T-helper 1 cell treated with Interleukin-12 subunit alpha and Interleukin-12 subunit beta and Interleukin-4 antibody, amounts not matched to agents 30 ng/mL and 1 ng/mL, for 36 hours (primary cell): ENCODE results near the gene TACR2. TPM values are rescaled to one million over a fixed set of nuclear protein-coding genes. Genes with fewer than 3 reads are reported as not detected.
"Not testable (repeated sequence)": the region's sequence is repeated elsewhere in the genome, so short reads cannot be mapped to it uniquely, and the experiment has no call there.

Experiments used
- intact Hi-C: fragments of 100-400 bp; cut with micrococcal nuclease; formaldehyde crosslinking; loops from one replicate; pipeline ENCODE4 v1.15.1; 2024
- total RNA-seq: library from RNA; stranded (reverse); gene quantifications from 2 replicates; pipeline ENCODE4 v1.2.3, GENCODE V29; 2022

The TACR2 gene
- total RNA-seq, 1 donor from 2014 or later = not detected

DNA sequence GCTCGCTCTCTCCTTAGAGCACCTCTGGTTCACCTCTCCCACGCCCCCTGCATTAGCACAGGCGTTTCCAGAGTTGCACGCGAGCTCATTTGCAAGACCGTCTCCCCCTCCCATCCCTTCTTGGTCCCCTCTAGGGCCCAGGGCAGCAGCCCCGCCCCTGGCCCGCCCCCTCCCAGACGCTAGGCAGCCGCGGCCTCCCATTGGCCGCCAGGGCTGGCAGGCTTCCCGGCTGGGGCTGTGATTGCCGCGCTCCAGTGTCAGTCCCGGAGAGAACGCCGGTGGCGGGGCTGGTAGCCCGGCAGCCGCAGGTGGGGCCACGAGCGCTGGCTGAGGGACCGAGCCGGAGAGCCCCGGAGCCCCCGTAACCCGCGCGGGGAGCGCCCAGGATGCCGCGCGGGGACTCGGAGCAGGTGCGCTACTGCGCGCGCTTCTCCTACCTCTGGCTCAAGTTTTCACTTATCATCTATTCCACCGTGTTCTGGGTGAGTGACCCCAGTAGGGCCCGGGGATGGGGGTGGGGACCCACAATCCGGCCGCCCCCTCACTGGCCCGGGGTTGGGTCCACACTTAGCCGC lies 34.6 kb upstream of the TACR2 start, which contains the start of gene TSPAN15:
TSPAN15 (plus strand) TSS at position 257 of the 575 bp plus-strand sequence; CDS start at position 387, 130 bp downstream.
- intact Hi-C loops = loop anchor here (1.0 kb wide), 2 partner anchors 24 to 42 kb away; no protein-coding TSS in a partner anchor

DNA sequence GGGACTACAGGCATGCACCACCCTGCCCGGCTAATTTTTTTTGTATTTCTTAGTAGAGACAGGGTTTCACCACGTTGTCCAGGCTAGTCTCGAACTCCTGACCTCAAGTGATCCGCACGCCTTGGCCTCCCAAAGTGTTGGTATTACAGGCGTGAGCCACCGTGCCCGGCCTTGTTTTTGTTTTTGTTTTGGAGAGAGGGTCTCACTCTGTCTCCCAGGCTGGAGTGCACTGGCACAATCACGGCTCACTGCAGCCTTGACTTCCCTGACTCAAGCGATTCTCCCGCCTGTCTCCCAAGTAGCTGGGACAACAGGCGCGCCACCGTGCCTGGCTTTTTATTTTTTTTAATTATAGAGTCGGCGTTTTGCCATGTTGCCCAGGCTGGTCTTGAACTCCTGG lies 33.7 kb upstream of the TACR2 start:
- intact Hi-C loops = not testable (repeated sequence)

DNA sequence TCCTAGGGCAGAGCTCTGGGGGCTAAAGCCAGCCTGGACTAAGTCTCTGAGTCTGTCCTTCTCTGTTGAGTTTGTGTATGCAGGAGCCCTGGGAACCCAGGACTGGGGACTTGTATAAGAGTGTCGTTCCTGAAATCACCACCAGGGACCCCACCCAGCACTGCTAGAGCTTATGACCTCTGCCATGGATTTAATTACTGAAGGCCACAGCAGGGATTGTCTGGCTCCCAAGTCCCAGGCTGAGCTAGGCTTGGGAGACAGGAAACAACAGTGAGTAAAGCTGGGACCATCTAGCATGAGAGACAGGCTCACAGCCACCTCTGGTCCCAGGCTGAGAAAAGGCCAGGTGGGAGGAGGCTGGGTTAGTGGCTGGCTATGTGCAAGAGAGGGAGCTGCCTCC lies 33.1 kb upstream of the TACR2 start:
- intact Hi-C loops = loop anchor here (1.0 kb wide), 1 partner anchor 58 kb away; no protein-coding TSS in a partner anchor

DNA sequence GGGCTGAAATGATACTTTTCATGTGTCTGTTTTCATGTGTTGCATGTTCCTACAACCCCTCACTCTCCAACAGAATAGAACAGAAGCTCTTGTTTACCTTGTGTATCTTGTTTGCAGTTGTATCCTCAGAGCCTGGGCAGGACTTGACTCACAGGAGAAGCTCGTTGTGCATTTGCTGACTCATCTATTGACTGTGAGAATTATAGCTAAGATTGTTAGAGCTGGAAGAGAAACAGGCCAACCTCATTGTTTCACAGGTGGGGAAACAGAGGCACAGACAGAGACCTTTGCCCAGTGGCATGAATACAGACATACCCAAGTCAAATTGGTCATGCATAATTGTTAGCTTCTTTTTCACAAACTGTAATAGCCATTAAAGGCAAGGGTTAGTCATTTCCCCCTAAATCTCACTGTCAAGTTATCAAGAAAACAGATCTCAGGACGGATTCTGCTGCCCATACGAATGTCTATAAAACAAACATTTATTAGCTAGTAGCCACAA lies 30.0 kb upstream of the TACR2 start:
- intact Hi-C loops = no loop called here

DNA sequence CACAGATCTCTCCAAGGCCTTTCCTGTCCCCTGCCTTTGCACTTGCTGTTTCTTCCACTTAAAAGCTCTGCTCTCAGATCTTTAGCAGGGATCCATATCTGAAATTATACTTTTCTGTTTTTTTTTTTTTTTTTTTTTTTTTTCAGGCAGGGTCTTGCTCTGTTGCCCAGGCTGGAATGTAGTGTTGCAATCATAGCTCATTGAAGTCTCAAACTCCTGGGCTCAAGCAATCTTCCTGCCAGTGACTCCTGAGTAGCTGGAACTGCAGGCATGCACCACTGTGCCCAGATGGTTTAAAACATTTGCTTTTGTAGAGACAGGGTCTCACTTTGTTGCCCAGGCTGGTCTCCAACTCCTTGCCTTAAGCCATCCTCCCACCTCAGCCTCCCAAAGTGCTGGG lies 29.5 kb upstream of the TACR2 start:
- intact Hi-C loops = no loop called here

DNA sequence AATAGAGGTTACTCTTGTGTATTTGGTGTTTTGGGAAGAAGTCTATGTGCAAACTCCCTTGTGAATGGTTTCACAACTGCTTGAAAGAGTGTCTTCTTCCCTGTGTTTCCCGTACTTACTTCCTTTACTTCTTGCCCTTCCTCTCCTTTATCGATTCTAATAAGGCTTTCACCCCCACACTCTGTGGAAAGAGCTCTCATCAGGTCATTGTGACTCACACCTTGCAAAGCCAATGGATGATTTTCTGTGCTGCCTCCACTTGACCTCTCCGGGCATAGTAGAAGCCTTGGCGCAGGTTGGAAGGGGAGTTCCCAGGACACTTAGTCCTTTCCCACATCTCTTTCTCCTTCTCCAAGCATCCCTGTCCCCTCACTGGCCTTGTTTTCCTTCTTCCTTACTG lies 28.3 kb upstream of the TACR2 start:
- intact Hi-C loops = no loop called here

DNA sequence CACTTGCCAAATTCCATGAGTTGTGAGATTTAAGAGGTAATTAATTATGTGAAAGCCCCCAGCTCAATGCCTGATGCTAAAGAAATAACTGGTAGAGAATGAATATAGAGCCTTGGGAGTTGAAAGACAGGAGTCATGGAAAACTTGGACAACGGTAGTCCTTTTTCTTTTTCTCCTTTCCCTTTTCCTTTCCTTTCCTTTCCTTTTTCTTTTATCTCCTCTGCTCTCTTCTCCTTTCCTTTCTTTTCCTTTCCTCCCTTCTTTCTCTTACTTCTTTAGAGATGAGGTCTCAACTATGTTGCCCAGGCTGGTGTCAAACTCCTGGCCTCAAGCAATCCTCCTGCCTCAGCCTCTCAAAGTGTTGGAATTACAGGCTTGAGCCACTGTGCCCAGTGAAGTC lies 26.6 kb upstream of the TACR2 start:
- intact Hi-C loops = no loop called here

DNA sequence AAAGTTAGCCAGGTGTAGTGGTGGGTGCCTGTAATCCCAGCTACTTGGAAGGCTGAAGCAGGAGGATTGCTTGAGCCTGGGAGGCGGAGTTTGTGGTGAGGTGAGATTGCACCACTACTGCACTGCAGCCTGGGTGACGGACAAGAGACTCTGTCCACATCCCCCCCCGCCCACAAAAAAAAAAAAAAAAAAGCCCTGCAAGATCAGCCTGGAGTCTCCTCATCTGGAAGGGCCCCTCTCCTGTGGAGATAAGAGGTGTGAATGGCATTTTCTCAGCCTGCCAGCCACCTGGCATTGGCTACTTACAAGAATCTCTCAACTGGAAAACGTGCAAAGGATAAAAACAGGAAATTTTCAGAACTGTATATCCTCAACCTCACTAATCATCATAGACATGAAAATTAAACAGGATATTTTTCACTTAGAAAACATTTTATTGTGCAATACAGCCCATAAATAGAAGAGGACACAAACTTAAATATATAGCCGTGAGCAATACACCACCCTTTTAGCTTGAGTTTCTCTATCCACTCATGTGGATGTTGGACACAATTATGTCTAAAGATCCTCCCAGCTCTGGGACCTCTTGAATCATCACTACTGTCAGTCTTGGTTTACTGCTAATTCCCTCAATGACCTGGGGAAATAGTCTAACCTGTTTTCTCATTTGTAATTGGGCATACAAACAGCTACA lies 23.2 kb upstream of the TACR2 start:
- intact Hi-C loops = no loop called here

DNA sequence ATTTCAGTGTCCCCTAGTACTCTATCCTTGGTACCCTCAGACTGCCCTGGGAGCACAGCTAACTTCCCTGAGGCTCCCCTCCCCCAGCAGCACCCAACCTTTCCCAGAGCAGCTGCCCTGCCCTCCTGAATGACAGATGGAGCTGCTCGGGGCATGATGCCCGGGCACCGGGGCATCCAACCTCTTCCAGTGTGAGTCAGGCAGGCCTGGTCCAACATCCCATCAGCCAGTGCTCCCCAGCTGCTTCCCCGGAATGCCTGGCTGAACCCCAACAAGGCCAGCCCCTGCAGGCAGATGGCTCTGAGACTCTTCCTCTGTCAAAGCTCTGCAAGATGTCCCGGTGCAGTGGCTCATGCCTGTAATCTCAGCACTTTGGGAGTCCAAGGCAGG lies 22.6 kb upstream of the TACR2 start:
- intact Hi-C loops = no loop called here

DNA sequence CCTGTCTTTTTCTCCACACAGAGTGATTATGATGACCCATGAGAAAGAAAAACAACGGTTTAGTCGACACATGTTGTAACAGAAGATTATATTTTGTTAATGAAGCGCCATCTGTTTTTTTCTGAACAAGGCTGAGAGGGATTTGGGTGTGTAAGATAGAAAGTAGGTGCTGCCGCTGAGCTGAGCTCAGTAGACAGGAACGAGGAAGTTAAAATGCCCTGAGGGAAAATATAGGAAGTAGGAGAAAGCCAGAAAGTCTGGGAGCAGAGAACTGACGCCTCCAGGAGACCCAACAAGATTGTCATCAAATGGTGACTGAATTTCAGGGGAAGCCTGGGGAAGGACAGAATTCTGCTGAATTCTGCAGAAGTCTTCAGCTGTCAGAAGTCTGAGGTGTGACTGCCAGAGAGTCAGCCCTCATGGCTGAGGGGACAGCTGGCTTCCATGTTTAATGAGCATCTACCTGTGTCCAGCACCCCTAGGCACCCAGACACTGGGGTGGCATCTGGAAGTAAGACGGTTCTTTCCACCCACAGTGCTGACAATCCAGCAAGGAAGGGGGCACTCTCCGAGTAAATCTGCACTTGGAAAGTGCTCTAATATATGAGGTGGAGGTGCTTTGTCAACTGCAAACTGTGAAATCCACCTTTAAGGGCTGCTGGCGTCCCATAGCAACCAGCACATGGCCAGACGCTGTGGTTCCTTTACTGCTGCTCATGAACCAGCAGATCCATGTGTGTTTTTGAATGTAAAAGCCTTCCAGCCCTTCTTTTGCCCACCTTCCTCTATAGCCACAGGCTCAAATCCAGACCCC lies 22.0 kb upstream of the TACR2 start:
- intact Hi-C loops = no loop called here

DNA sequence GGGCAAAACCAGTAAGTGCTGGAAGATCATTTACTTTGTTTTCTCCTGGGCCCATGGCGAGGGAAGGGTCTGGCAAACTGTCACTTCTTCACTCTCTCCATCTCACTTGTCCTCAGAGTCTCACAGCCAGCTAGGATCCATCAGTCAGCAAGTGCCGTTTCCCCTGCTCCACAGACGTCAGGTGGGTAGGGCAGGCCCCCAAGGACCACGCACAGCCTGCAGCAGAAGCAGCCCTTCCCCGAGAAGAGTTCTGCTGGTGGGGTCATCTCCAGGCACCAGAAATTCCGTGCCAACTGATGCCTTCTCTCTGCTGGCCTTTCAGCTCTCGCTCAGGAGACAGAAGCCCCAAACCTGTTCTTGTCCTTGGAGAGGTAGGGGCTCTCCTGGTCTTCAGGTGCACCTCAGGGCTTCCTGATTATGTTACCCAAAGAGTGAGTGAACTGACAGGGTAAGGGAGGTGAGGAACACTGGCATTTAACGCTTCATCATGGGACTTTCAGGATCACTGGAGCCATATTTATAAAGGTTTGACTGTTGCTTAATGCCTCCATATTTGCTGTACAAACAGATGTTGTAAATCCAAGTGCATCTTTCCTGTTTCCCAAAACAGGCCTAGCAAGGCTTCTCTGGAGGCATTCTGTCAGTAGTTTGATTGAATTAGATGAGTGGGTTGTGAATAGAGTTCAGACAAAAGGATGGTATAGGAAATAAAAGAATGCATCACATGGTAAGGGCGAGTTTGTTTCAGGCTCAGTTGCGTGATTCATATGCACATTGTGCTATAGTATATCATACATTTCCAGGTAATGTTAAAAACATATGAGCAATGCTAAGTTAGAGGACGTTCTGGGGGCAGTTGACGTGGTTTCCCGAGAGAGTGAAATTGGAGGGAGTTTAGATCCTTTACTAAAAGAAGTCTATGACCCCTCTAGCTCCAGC lies 20.9 kb upstream of the TACR2 start:
- intact Hi-C loops = no loop called here

DNA sequence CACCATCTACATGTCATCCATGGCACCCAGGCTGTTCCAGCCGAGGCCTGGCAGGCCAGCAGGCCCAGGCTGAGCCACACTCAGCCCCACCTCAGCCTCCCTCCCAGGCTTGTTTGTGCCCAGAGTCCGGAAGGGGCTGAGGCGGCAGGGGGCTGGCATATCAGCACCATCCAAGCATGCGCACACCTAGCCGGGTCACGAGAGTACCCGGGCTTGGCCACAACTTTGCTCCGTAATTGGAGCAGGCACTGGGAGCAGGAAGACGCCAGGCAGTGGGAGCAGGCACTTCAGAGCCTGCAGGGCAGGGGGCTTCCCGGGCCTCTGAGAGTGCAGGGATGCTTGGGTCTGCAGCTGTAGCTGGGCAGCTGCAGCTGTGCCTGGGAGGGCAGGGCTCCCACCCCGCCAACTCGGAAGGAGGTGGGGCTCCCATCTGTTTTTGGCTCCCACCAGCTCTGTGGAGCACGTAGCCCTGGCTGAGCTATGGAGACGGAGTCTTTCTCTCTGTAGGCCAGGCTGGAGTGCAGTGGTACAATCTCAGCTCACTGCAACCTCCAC lies 19.3 kb upstream of the TACR2 start:
- intact Hi-C loops = no loop called here

DNA sequence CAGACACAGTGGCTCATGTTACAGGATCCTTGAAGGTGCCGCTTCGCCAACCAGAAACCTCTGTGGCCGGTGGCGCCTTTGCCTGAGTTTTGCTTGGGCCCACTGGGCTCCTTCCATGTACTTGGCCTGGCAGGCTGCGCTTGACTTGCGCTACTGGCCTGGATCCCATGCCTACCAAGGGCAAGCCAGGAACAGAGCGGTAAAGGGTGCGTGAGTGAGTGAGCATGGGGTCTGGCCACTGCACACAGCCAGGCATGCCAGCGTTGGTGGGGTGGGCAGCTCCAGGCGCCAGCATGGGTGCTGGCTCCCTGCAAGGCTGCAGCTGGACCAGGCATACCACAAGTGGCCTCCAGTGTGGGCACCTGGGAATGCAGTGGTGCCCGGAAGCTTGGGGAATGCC lies 18.2 kb upstream of the TACR2 start:
- intact Hi-C loops = no loop called here

DNA sequence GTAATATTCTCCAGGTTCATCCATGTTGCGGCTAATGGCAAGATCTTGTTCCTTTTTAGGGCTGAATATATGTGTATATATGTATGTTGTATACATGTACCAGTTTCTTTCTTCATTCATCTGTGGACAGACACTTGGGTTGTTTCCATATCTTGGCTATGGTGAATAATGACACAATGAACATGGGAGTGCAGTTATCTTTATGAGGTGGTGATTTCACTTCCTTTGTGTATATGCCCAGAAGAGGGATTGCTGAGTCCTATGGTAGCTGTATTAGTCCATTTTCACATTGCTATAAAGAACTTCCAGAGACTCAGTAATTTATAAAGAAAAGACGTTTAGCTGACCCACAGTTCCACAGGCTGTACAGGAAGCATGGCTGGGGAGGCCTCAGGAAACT lies 17.5 kb upstream of the TACR2 start:
- intact Hi-C loops = no loop called here

DNA sequence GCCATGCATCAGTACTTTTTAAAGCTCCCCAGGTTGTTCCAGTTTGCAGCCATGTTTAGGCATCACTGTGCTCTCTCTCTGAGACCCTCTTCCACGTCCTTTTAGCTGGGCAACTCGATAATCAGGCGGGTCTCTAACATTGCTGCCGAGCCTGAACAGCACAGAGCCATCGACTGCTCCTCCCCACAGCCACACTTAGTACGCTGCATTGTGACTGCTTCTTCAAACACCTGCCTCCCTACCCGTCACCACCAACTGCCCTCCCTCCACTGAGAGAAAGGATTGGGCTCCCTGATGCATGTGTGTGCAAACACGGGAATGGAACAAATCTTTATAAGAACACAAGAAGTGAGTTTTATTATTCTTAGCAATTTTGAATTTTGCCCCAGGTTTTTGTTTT lies 11.4 kb upstream of the TACR2 start:
- intact Hi-C loops = no loop called here

DNA sequence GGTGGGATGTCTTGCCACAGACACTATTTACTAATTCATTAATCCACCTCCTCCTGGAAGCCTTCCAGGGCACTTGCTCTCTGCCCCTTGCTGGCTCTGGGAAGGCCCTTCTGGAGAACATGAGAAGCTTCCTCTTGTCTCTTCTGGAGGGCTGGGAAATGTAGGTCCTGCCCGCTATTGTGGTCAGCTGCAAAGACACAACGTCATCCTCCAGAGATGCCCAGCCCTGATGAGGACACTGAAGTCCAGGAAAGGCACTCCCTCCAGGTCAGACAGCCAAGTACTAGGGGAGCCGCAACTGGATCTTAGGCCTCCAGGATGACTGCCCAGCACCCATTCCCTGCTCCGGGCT lies 9.6 kb upstream of the TACR2 start:
- intact Hi-C loops = loop anchor here (2.0 kb wide), 2 partner anchors 18 to 212 kb away; no protein-coding TSS in a partner anchor

DNA sequence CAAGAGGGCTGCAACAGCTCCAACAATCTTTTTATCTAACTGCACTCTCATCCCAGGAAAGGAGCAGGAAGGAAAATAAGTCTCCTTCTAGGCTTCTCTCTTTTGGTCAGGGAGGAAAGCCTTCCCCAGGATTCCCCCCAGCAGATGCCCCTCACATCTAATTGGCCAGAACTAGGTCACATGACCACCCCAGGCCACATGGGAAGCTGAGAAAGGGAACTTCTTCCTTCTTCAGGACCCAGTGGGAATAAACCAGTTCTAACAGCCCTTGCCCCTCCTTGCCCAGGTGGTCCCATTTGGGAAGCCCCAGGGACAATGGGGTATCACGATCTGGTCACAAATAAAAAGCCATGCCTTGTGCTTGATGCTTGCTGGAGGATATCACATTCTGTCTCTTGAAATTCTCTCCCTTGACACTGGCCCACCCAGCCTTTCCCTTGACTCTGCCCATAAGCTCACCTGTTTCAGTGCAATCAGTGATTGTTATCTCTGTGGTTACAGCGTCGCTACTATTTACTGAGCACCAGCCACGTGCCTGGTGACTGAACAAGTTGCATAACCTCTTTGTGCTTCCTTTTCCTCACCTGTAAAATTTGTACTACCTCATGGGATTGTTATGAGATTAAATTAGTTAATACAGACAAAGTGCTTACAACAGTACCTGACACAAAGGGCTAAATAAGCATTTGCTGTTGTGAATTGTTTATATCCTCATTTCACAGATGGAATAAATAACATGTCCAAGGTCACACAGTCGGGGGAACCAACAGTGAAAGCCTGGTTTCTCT lies 9.0 kb upstream of the TACR2 start:
- intact Hi-C loops = loop anchor here (2.0 kb wide), 2 partner anchors 17 to 213 kb away; no protein-coding TSS in a partner anchor

DNA sequence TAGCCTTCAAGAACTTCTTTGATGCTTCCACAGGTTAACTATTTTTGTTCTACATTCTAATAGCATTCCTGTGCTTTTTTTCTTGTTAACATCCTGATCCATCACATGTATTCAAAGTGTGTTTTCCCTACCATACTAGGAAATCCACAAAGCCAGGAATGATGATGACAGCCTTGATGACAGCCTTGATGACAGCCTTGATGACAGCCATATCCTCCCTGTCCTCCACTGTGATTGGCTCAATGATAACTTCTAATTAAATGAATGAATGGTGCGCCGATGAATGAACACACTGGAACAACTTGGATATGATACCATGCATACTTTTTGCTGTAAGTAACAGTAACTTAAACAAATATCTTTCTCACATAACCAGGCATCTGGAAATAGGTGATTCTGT lies 8.3 kb upstream of the TACR2 start:
- intact Hi-C loops = no loop called here

DNA sequence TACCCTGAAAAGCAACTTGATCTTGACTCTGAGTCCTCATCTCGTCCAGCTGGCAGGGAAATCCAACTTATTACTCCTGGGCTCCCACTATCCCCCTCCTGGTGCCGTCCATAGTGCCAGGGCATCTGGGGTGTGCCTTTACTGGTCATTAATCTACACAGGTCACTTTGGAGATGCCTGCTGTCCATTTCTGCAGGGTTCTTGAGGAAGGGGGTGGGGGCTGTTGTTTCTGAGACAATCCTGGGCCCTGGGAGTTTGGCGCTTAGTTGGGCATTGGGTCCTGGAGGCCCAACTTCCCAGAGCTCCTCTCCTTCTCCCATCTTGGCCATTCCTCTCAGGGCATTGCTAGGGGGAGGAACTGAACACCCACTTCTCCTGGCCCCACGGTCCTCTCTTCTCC lies 6.0 kb upstream of the TACR2 start:
- intact Hi-C loops = no loop called here
